Keratinocyte (primary cell): ENCODE measurements around the gene MAP3K5.

Source experiments
- EZH2 ChIP-seq: IDR thresholded peaks from one replicate; pipeline ENCODE4 v1.6.1; 2012; ENCODE audit warnings: inconsistent platforms, mild to moderate bottlenecking, low read length, moderate library complexity
- TF ChIP-seq, protein P1 (sequence below), 3 experiments: IDR thresholded peaks in 1 of 3; conservative IDR thresholded peaks in 1 of 3; optimal IDR thresholded peaks in 1 of 3; 2 replicates in 2 of 3; 3 replicates in 1 of 3; pipeline versions ENCODE3 to v1.5.1; 2011; ENCODE audit warnings: low read length in 3 of 3, mild to moderate bottlenecking in 3 of 3, moderate library complexity in 2 of 3, control low read depth in 1 of 3, inconsistent platforms in 1 of 3; ENCODE audit not compliant: insufficient read depth in 2 of 3; ENCODE audit errors: extremely low read depth in 1 of 3

- TF ChIP-seq, protein P1, sequence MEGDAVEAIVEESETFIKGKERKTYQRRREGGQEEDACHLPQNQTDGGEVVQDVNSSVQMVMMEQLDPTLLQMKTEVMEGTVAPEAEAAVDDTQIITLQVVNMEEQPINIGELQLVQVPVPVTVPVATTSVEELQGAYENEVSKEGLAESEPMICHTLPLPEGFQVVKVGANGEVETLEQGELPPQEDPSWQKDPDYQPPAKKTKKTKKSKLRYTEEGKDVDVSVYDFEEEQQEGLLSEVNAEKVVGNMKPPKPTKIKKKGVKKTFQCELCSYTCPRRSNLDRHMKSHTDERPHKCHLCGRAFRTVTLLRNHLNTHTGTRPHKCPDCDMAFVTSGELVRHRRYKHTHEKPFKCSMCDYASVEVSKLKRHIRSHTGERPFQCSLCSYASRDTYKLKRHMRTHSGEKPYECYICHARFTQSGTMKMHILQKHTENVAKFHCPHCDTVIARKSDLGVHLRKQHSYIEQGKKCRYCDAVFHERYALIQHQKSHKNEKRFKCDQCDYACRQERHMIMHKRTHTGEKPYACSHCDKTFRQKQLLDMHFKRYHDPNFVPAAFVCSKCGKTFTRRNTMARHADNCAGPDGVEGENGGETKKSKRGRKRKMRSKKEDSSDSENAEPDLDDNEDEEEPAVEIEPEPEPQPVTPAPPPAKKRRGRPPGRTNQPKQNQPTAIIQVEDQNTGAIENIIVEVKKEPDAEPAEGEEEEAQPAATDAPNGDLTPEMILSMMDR (optimal IDR thresholded peaks at IDR 0.05 in 1 of 3, IDR thresholded peaks at IDR 0.05 in 1 of 3, conservative IDR thresholded peaks at IDR 0.05 in 1 of 3; ENCODE audit: extremely low read depth in 1 of 3, insufficient read depth in 2 of 3, low read length in 3 of 3), result no peak
- TF ChIP-seq EZH2, result no peak
These were observed 18.8 kb downstream of the MAP3K5 start for GRCh38 chr6:136773473-136773796.
